IMR-90 (cell line): Measurements from ENCODE around the gene PCDH11Y. TPM values are rescaled to one million over a fixed set of nuclear protein-coding genes. Genes with fewer than 3 reads are reported as not detected.
"Not testable (repeated sequence)": the region's sequence is repeated elsewhere in the genome, so short reads cannot be mapped to it uniquely, and the experiment has no call there.

Source experiments
- ATAC-seq: fragments of 200-7000 bp; cut with Tn5 transposase; 2 replicates; pipeline ENCODE4 v1.9.1; 2020; ENCODE audit warnings: low read depth, mild to moderate bottlenecking, moderate library complexity
- Bru-seq: library from RNA; stranded (reverse); fragments of 400-500 nt; gene quantifications from one replicate; lab custom pipeline; 2021; lab: Mats Ljungman, UMichigan
- BruChase-seq, 2 experiments: library from RNA; stranded (reverse); fragments of 400-500 nt; gene quantifications; one replicate each; lab custom pipeline; 2021; lab: Mats Ljungman, UMichigan
- BruUV-seq: library from RNA; stranded (reverse); fragments of 400-500 nt; replicated peaks from 2 replicates; lab custom pipeline; 2021; lab: Mats Ljungman, UMichigan
- CTCF ChIA-PET: fragments of 300-600 bp; formaldehyde crosslinking; extraction: SDS; loops from one replicate; lab custom pipeline; 2021; ENCODE audit warnings: antibody characterized with exemption; lab: Yijun Ruan, JAX
- POLR2A ChIA-PET: fragments of 300-600 bp; sonication (Branson Sonifier 250); formaldehyde crosslinking; loops from one replicate; lab custom pipeline; 2022; ENCODE audit warnings: antibody characterized with exemption; ENCODE audit not compliant: unreplicated experiment; lab: Charles Lee
- DNase-seq: peaks from one replicate; pipeline ENCODE4 v3.0.0; 2013
- H2AFZ ChIP-seq: replicated peaks from 2 replicates; pipeline ENCODE3; 2013; ENCODE audit warnings: low read length, mild to moderate bottlenecking; ENCODE audit not compliant: poor library complexity
- H2AK5ac ChIP-seq: 2 replicates; pipeline ENCODE4 v1.6.1; 2013; ENCODE audit warnings: low read depth, low read length, inconsistent platforms
- H2AK9ac ChIP-seq: replicated peaks from 2 replicates; pipeline ENCODE3; 2013; ENCODE audit warnings: mild to moderate bottlenecking, low read depth, low read length, moderate library complexity; ENCODE audit not compliant: poor library complexity
- H2BK120ac ChIP-seq: 2 replicates; pipeline ENCODE4 v1.6.1; 2013; ENCODE audit warnings: low read depth, low read length, inconsistent platforms
- H2BK15ac ChIP-seq: 3 replicates; pipeline ENCODE4 v1.6.1; 2013; ENCODE audit warnings: low read depth, low read length, inconsistent platforms
- H2BK20ac ChIP-seq: 2 replicates; pipeline ENCODE4 v1.6.1; 2013; ENCODE audit warnings: low read depth, mild to moderate bottlenecking, inconsistent platforms, low read length, moderate library complexity
- H2BK5ac ChIP-seq: 2 replicates; pipeline ENCODE4 v1.6.1; 2013; ENCODE audit warnings: mild to moderate bottlenecking, low read depth, low read length, inconsistent platforms; ENCODE audit not compliant: poor library complexity, severe bottlenecking
- H3K14ac ChIP-seq: replicated peaks from 2 replicates; pipeline ENCODE4 v1.6.1; 2013; ENCODE audit warnings: low read depth, low read length, inconsistent platforms
- H3K18ac ChIP-seq: 2 replicates; pipeline ENCODE4 v1.6.1; 2013; ENCODE audit warnings: low read depth, low read length, control low read depth
- H3K23ac ChIP-seq: 2 replicates; pipeline ENCODE4 v1.6.1; 2013; ENCODE audit warnings: low read depth, low read length, inconsistent platforms
- H3K27ac ChIP-seq: 2 replicates; pipeline ENCODE4 v1.5.1; 2013; ENCODE audit warnings: mild to moderate bottlenecking, control low read depth, low read length; ENCODE audit not compliant: insufficient read depth
- H3K27me3 ChIP-seq: 2 replicates; pipeline ENCODE4 v1.6.1; 2013; ENCODE audit warnings: low read length; ENCODE audit not compliant: control insufficient read depth, insufficient read depth
- H3K36me3 ChIP-seq: 2 replicates; pipeline ENCODE4 v1.6.1; 2013; ENCODE audit warnings: low read length, mixed read lengths; ENCODE audit not compliant: control insufficient read depth, insufficient read depth
- H3K4ac ChIP-seq: 2 replicates; pipeline ENCODE4 v1.6.1; 2013; ENCODE audit warnings: low read depth, low read length, inconsistent platforms
- H3K4me1 ChIP-seq: 2 replicates; pipeline ENCODE4 v1.6.1; 2013; ENCODE audit warnings: low read length, mixed read lengths; ENCODE audit not compliant: control insufficient read depth, insufficient read depth
- H3K4me2 ChIP-seq: 2 replicates; pipeline ENCODE4 v1.6.1; 2013; ENCODE audit warnings: low read depth, mild to moderate bottlenecking, control low read depth, low read length, moderate library complexity
- H3K4me3 ChIP-seq: 2 replicates; pipeline ENCODE4 v1.5.1; 2013; ENCODE audit warnings: low read depth, mild to moderate bottlenecking, control low read depth, low read length, moderate library complexity; ENCODE audit not compliant: insufficient read depth
- H3K56ac ChIP-seq: 2 replicates; pipeline ENCODE4 v1.6.1; 2013; ENCODE audit warnings: low read length, inconsistent platforms; ENCODE audit not compliant: insufficient read depth; ENCODE audit errors: extremely low read depth
- H3K79me1 ChIP-seq, 2 experiments: 2 replicates each; pipeline ENCODE4 v1.6.1; 2013; ENCODE audit warnings: low read length in 2 of 2, inconsistent platforms in 1 of 2, low read depth in 1 of 2
- H3K9ac ChIP-seq: 2 replicates; pipeline ENCODE4 v1.6.1; 2013; ENCODE audit warnings: low read depth, low read length, control low read depth
- H3K9me1 ChIP-seq: 2 replicates; pipeline ENCODE4 v1.6.1; 2013; ENCODE audit warnings: low read length, inconsistent platforms; ENCODE audit not compliant: insufficient read depth
- H3K9me3 ChIP-seq: 2 replicates; pipeline ENCODE4 v1.6.1; 2013; ENCODE audit warnings: low read length; ENCODE audit not compliant: control insufficient read depth, insufficient read depth
- H4K20me1 ChIP-seq: 2 replicates; pipeline ENCODE4 v1.6.1; 2013; ENCODE audit warnings: low read length, inconsistent platforms; ENCODE audit not compliant: insufficient read depth
- H4K5ac ChIP-seq: 2 replicates; pipeline ENCODE4 v1.6.1; 2013; ENCODE audit warnings: mild to moderate bottlenecking, low read depth, low read length, control low read depth
- H4K8ac ChIP-seq, 2 experiments: 2 replicates each; pipeline ENCODE4 v1.6.1; 2013; ENCODE audit warnings: low read depth in 2 of 2, low read length in 2 of 2, control low read depth in 1 of 2, inconsistent platforms in 1 of 2
- H4K91ac ChIP-seq: 2 replicates; pipeline ENCODE4 v1.6.1; 2013; ENCODE audit warnings: low read depth, low read length, inconsistent platforms; ENCODE audit not compliant: insufficient read depth
- WGBS, 2 experiments: methylation state at CpG; one replicate each; pipeline versions ENCODE4 v1.1.5 to v1.1.7; 2013; ENCODE audit warnings: missing lambda C conversion rate in 2 of 2; ENCODE audit not compliant: insufficient read length in 1 of 2; ENCODE audit errors: extremely low coverage in 2 of 2; 5-methylcytosine and 5-hydroxymethylcytosine counted together
- dilution Hi-C: fragments of 300-500 bp; cut with HindIII; formaldehyde crosslinking; loops from one replicate; pipeline ENCODE4 v1.14.3; 2018; ENCODE audit warnings: low sequenced_read_pairs; ENCODE audit not compliant: unreplicated experiment
- in situ Hi-C: fragments of 300-500 bp; cut with MboI; formaldehyde crosslinking; loops from 3 replicates; pipeline ENCODE4 v1.14.3; 2019; ENCODE audit warnings: low sequenced_read_pairs, inconsistent platforms, mixed read lengths
- intact Hi-C: fragments of 100-400 bp; cut with micrococcal nuclease; formaldehyde crosslinking; loops from 2 replicates; pipeline ENCODE4 v1.10.0; 2022
- long read RNA-seq: library from polyadenylated mRNA; unstranded; transcript quantifications from one replicate; pipeline ENCODE4 v2.0.0, GENCODE V29; 2021; ENCODE audit not compliant: unreplicated experiment
- polyA plus RNA-seq, 3 experiments: library from polyadenylated mRNA; depleted of rRNA; stranded (reverse); fragments of >200 nt; gene quantifications; 2 replicates each; pipeline ENCODE4 v1.2.3, GENCODE V29; 2012; ENCODE audit warnings: low replicate concordance in 1 of 3
- total RNA-seq: library from RNA; depleted of rRNA; stranded (reverse); fragments of >200 nt; gene quantifications from 2 replicates; pipeline ENCODE4 v1.2.3, GENCODE V29; 2012; rRNA removed

The PCDH11Y gene, protein sequence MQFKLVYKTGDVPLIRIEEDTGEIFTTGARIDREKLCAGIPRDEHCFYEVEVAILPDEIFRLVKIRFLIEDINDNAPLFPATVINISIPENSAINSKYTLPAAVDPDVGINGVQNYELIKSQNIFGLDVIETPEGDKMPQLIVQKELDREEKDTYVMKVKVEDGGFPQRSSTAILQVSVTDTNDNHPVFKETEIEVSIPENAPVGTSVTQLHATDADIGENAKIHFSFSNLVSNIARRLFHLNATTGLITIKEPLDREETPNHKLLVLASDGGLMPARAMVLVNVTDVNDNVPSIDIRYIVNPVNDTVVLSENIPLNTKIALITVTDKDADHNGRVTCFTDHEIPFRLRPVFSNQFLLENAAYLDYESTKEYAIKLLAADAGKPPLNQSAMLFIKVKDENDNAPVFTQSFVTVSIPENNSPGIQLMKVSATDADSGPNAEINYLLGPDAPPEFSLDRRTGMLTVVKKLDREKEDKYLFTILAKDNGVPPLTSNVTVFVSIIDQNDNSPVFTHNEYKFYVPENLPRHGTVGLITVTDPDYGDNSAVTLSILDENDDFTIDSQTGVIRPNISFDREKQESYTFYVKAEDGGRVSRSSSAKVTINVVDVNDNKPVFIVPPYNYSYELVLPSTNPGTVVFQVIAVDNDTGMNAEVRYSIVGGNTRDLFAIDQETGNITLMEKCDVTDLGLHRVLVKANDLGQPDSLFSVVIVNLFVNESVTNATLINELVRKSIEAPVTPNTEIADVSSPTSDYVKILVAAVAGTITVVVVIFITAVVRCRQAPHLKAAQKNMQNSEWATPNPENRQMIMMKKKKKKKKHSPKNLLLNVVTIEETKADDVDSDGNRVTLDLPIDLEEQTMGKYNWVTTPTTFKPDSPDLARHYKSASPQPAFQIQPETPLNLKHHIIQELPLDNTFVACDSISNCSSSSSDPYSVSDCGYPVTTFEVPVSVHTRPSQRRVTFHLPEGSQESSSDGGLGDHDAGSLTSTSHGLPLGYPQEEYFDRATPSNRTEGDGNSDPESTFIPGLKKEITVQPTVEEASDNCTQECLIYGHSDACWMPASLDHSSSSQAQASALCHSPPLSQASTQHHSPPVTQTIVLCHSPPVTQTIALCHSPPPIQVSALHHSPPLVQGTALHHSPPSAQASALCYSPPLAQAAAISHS (N-terminal part only)
- total RNA-seq (not detected in 2 replicates), polyA plus RNA-seq (2012; rRNA removed) (not detected in 2 replicates), Bru-seq, nascent RNA (percentile 1 among the genes with signal in this experiment), BruChase-seq, experiment 1, labeled RNA remaining after a 6-hour chase (percentile 1 among the genes with signal in this experiment), BruChase-seq, experiment 2, labeled RNA remaining after a 2-hour chase (percentile 0 among the genes with signal in this experiment)
- polyA plus RNA-seq (2012; cell fraction: cytosol; rRNA removed): not detected in 2 replicates
- polyA plus RNA-seq (2012; cell fraction: nucleus; rRNA removed; ENCODE audit: low replicate concordance): not detected in 2 replicates
- long read RNA-seq: 0 reads

DNA sequence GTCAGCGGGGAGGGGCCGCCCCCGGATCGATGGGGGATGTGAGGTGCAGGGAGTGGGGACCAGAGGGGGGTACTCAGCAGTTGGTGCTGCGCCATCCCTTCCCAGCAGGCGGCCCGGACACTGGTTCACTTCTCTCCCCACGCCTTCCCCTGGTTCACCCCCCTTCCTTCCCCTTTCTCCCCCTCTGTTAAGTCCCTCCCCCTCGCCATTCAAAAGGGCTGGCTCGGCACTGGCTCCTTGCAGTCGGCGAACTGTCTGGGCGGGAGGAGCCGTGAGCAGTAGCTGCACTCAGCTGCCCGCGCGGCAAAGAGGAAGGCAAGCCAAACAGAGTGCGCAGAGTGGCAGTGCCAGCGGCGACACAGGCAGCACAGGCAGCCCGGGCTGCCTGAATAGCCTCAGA is at the start of gene PCDH11Y:
TSS of gene PCDH11Y (plus strand) at position 240 of the 400 bp plus-strand sequence. CDS start 56,804 bp downstream, outside the sequence.
- ATAC-seq, H3K36me3 ChIP-seq, H2BK20ac ChIP-seq, DNase-seq, H3K27ac ChIP-seq, H3K56ac ChIP-seq, H4K8ac ChIP-seq, H2BK5ac ChIP-seq, H3K4me2 ChIP-seq, BruUV-seq, H3K18ac ChIP-seq, H3K4ac ChIP-seq, in situ Hi-C loops, CTCF ChIA-PET, H2AK9ac ChIP-seq, H2BK15ac ChIP-seq, H3K9me1 ChIP-seq, H3K4me1 ChIP-seq, intact Hi-C loops, H2BK120ac ChIP-seq, H4K20me1 ChIP-seq, H2AK5ac ChIP-seq, H3K4me3 ChIP-seq, POLR2A ChIA-PET, H4K91ac ChIP-seq, dilution Hi-C loops, H2AFZ ChIP-seq, H3K9me3 ChIP-seq, H3K9ac ChIP-seq, H3K27me3 ChIP-seq, H4K5ac ChIP-seq, H3K14ac ChIP-seq, H3K79me1 ChIP-seq, H3K23ac ChIP-seq: not testable (repeated sequence)
- WGBS, 2 experiments: no CpG with 5 or more reads among the region's 21 CpGs

DNA sequence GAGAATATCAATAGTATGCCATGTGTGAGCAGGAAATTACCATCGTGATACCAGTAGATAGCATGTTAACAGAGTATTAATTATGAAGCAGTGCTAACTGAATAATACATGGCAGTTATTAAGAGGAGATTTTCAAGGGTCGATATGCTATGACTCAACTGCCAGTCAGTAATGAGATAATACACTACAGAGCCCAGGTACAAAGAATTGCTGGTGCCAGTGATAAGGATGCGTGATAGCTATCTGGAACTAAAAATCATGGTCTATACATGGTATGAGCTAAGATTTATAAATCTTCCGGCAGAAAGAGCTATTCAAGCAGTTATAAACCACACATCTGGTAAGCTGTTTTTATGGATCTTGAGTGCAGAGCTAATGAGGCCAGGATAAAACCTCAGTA is 32.2 kb upstream of the PCDH11Y start:
- CTCF ChIA-PET, H3K4ac ChIP-seq, dilution Hi-C loops, in situ Hi-C loops, H3K36me3 ChIP-seq, H3K9me3 ChIP-seq, H4K20me1 ChIP-seq, H2BK20ac ChIP-seq, H3K4me1 ChIP-seq, H2AK5ac ChIP-seq, H4K91ac ChIP-seq, BruUV-seq, H3K27ac ChIP-seq, H3K4me2 ChIP-seq, H3K56ac ChIP-seq, H3K18ac ChIP-seq, H3K23ac ChIP-seq, H2AK9ac ChIP-seq, H4K5ac ChIP-seq, DNase-seq, H3K9me1 ChIP-seq, H3K9ac ChIP-seq, H2BK5ac ChIP-seq, intact Hi-C loops, H2BK15ac ChIP-seq, H2BK120ac ChIP-seq, ATAC-seq, H3K14ac ChIP-seq, H2AFZ ChIP-seq, H3K79me1 ChIP-seq, POLR2A ChIA-PET, H3K4me3 ChIP-seq, H4K8ac ChIP-seq, H3K27me3 ChIP-seq: not testable (repeated sequence)
- no CpG with 5 or more reads among the region's 4 CpGs for WGBS, 2 experiments
